IPS-NIHi11 (cell line): ENCODE data around the gene KTN1.

Experiments
- DNase-seq: peaks from one replicate; pipeline ENCODE4 v3.0.0; 2012; ENCODE audit warnings: mixed read lengths, low spot score

Gene KTN1

GRCh38 chr14:55609681-55610080 is 29.7 kb downstream of the KTN1 start:
- DNase-seq = no peak

- no peak for DNase-seq
These were observed 30.8 kb downstream of the KTN1 start for GRCh38 chr14:55610713-55611370.

GRCh38 chr14:55611859-55612258 is 31.9 kb downstream of the KTN1 start:
- DNase-seq = no peak

GRCh38 chr14:55614304-55614703 is 34.3 kb downstream of the KTN1 start:
- DNase-seq = no peak

GRCh38 chr14:55620277-55620676 is 40.3 kb downstream of the KTN1 start:
- no peak for DNase-seq

GRCh38 chr14:55620981-55621380 is 41.0 kb downstream of the KTN1 start:
- no peak for DNase-seq

- no peak for DNase-seq
These were observed 41.4 kb downstream of the KTN1 start for GRCh38 chr14:55621391-55621790.

- no peak for DNase-seq
These were observed 44.9 kb downstream of the KTN1 start for GRCh38 chr14:55624913-55625312.

- DNase-seq = no peak
These were observed 45.5 kb downstream of the KTN1 start for GRCh38 chr14:55625481-55625880.

- no peak for DNase-seq
These were observed 46.1 kb downstream of the KTN1 start for GRCh38 chr14:55626131-55626530.

- DNase-seq = no peak
These were observed 48.4 kb downstream of the KTN1 start for GRCh38 chr14:55628426-55628825.

- DNase-seq = no peak
These were observed 58.7 kb downstream of the KTN1 start for GRCh38 chr14:55638665-55639064.

GRCh38 chr14:55641290-55641689 is 61.3 kb downstream of the KTN1 start:
- no peak for DNase-seq

- no peak for DNase-seq
These were observed 61.9 kb downstream of the KTN1 start for GRCh38 chr14:55641954-55642353.

GRCh38 chr14:55645145-55645544 is 65.1 kb downstream of the KTN1 start:
- no peak for DNase-seq

GRCh38 chr14:55645845-55646832 is 66.1 kb downstream of the KTN1 start:
- no peak for DNase-seq

- no peak for DNase-seq
These were observed 71.0 kb downstream of the KTN1 start for GRCh38 chr14:55650992-55651391.

- DNase-seq = no peak
These were observed 74.2 kb downstream of the KTN1 start for GRCh38 chr14:55654243-55654642.

GRCh38 chr14:55661029-55661428 is 81.0 kb downstream of the KTN1 start:
- no peak for DNase-seq

GRCh38 chr14:55662752-55663151 is 82.7 kb downstream of the KTN1 start:
- no peak for DNase-seq

GRCh38 chr14:55665067-55665675 is 85.2 kb downstream of the KTN1 start:
- no peak for DNase-seq

GRCh38 chr14:55667801-55668200 is 87.8 kb downstream of the KTN1 start:
- no peak for DNase-seq

- no peak for DNase-seq
These were observed 91.6 kb downstream of the KTN1 start for GRCh38 chr14:55671641-55672040.
